Skeletal muscle tissue (tissue), 4 donors: ENCODE data around the gene CNTN2. TPM values are rescaled to one million over a fixed set of nuclear protein-coding genes. Genes with fewer than 3 reads are reported as not detected.

ENCODE experiments used
- H3K27ac ChIP-seq: one replicate; pipeline ENCODE4 v1.7.0; 2013; ENCODE audit warnings: mild to moderate bottlenecking, low read depth, low read length, inconsistent platforms
- H3K27me3 ChIP-seq, 3 donors: one replicate each; pipeline ENCODE4 v1.7.0; 2013; ENCODE audit warnings: low read length in 3 of 3; ENCODE audit not compliant: control insufficient read depth in 3 of 3, insufficient read depth in 3 of 3
- H3K36me3 ChIP-seq, 3 donors: one replicate each; pipeline ENCODE4 v1.7.0; 2013; ENCODE audit warnings: low read length in 3 of 3; ENCODE audit not compliant: control insufficient read depth in 3 of 3, insufficient read depth in 3 of 3
- H3K4me1 ChIP-seq, 3 donors: one replicate each; pipeline ENCODE4 v1.7.0; 2013; ENCODE audit warnings: low read length in 3 of 3, mild to moderate bottlenecking in 3 of 3; ENCODE audit not compliant: control insufficient read depth in 3 of 3, insufficient read depth in 3 of 3
- H3K4me3 ChIP-seq, 3 donors: one replicate each; pipeline ENCODE4 v1.7.0; 2013; ENCODE audit warnings: low read length in 3 of 3
- H3K9ac ChIP-seq, 3 donors: one replicate each; pipeline ENCODE4 v1.7.0; 2013; ENCODE audit warnings: low read length in 3 of 3, mild to moderate bottlenecking in 3 of 3, moderate library complexity in 2 of 3, low read depth in 1 of 3
- H3K9me3 ChIP-seq, 3 donors: one replicate each; pipeline ENCODE4 v1.7.0; 2013; ENCODE audit warnings: low read length in 3 of 3; ENCODE audit not compliant: control insufficient read depth in 3 of 3
- total RNA-seq: library from RNA; depleted of rRNA; stranded (reverse); fragments of >200 nt; gene quantifications from one replicate; pipeline ENCODE4 v1.2.3, GENCODE V29; 2014
- donor health status: Osteomylitis.

Gene CNTN2
- total RNA-seq, 1 donor from 2014 or later, result 2.6 TPM

DNA sequence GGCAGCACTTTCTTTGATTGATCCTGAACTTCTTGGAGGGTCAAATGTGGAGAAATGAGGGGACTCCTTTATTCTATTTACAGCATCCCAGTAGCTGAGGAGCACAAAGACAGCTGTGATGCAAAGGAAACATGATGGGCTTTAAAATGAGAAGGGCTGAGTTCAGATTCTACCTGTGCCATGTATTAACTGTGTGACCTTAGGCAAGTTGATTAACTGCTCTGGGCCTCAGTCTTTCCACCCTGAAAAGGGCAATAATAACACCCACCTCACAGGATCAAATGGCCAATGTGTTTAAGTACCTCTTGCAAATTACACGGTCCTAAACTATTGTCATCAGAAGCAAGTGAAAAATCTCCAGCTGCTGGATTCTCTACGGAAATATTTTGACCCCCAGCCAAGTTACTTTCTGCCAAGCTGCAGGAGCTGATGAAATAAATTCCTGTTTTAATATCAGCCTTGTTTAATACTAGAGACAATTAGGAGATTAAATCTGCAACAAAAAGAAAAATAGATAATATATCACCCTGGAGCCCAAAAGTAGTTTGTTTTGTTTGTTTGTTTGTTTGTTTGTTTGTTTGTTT, 25.5 kb downstream of the CNTN2 start:
- no peak overlapping the region for H3K9ac ChIP-seq
- H3K4me3 ChIP-seq, result no peak overlapping the region
- H3K27me3 ChIP-seq, result peaks cover 0 to 4% (median 0%) of the 10 kb centered on the region in 3 donors
- H3K9me3 ChIP-seq, result no peaks in the 10 kb centered on the region
- no peak overlapping the region for H3K27ac ChIP-seq
- no peaks in the 10 kb centered on the region for H3K4me1 ChIP-seq
- no peaks in the 10 kb centered on the region for H3K36me3 ChIP-seq

DNA sequence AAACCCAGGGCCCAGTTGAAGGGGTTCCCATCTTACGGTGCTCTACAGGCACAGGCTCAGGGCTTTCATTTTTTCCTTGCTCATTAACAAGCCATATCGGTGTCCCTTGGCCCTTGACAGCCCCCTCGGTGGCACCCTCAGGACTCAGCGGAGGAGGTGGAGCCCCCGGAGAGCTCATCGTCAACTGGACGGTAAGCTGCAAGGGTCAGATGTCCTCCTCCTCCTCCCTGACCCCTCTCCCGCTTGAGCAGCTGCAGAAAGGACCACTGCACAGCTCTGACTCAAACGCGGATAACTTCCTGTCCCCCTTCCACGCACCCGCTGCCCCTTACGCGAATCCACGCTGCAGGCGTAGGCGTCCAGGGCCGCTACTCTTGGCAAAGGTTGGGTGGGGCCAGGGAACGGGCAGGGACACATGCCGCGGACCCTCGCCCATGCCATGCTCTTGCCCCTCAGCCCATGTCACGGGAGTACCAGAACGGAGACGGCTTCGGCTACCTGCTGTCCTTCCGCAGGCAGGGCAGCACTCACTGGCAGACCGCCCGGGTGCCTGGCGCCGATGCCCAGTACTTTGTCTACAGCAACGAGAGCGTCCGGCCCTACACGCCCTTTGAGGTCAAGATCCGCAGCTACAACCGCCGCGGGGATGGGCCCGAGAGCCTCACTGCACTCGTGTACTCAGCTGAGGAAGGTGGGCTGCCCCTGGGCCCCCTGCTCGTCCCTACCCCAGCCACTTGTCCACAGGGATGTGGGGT, 26.5 kb downstream of the CNTN2 start:
- H3K4me3 ChIP-seq, result no peak overlapping the region
- H3K9ac ChIP-seq, result no peak overlapping the region
- peaks cover 0 to 4% (median 0%) of the 10 kb centered on the region in 3 donors for H3K27me3 ChIP-seq
- no peak overlapping the region for H3K27ac ChIP-seq
- H3K4me1 ChIP-seq, result no peaks in the 10 kb centered on the region
- H3K9me3 ChIP-seq, result no peaks in the 10 kb centered on the region
- H3K36me3 ChIP-seq, result no peaks in the 10 kb centered on the region

DNA sequence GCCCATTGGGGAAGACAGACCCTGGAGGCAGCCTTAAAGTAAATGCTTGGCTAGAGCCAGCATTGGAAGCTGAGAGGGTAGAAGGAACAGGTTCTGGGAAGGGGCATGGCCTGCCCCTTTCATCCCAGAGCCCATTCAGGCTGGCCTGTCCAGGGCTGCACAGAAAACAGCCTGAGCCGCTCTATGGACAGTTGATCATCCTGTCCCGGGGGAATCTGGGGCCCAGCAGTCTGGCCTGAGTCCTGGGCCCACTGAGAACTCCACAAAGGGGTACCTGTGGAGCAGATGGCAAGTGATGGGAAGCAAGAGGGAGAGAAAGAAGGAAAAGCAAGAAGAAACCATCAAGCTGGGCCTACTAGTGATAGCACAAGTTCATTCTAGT, 28.0 kb downstream of the CNTN2 start:
- Histone ChIP-seq H3K27me3 (no peaks in the 10 kb centered on the region), H3K9me3 (no peaks in the 10 kb centered on the region), H3K27ac (no peak overlapping the region), H3K4me3 (no peak overlapping the region), H3K4me1 (no peaks in the 10 kb centered on the region), H3K36me3 (no peaks in the 10 kb centered on the region), H3K9ac (no peak overlapping the region)

DNA sequence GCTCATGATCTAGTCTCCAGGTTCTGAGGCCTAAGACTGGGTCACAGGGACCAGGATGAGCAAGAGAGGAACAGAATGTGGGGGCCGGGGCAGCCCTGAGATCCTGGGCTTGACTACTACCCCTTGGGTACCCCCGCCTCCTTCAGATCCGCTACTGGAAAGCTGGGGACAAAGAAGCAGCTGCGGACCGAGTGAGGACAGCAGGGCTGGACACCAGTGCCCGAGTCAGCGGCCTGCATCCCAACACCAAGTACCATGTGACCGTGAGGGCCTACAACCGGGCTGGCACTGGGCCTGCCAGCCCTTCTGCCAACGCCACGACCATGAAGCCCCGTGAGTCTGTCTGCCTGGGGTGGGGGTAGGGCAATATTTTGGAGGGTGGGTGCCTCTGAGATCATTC, 28.8 kb downstream of the CNTN2 start:
- Histone ChIP-seq H3K4me3 (no peak overlapping the region), H3K27ac (no peak overlapping the region), H3K27me3 (no peaks in the 10 kb centered on the region), H3K36me3 (no peaks in the 10 kb centered on the region), H3K4me1 (no peaks in the 10 kb centered on the region), H3K9me3 (no peaks in the 10 kb centered on the region), H3K9ac (no peak overlapping the region)

DNA sequence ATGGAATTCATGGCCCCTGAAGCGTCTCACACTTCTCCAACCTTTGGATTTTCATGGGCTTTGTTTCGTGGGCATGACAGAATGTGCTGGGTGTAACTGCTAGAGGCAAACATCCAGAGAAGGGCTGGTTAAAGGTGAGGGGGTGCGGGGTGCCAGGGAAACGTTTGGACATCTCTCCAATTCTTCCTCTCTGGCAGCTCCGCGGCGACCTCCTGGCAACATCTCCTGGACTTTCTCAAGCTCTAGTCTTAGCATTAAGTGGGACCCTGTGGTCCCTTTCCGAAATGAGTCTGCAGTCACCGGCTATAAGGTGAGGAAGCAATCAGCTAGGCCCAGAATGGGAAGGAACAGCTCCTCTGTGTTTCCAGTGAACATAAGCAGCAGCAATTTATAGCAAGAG, 29.3 kb downstream of the CNTN2 start:
- peaks cover 0 to 5% (median 4%) of the 10 kb centered on the region in 3 donors for H3K4me1 ChIP-seq
- H3K9ac ChIP-seq, result no peak overlapping the region
- H3K27me3 ChIP-seq, result no peaks in the 10 kb centered on the region

DNA sequence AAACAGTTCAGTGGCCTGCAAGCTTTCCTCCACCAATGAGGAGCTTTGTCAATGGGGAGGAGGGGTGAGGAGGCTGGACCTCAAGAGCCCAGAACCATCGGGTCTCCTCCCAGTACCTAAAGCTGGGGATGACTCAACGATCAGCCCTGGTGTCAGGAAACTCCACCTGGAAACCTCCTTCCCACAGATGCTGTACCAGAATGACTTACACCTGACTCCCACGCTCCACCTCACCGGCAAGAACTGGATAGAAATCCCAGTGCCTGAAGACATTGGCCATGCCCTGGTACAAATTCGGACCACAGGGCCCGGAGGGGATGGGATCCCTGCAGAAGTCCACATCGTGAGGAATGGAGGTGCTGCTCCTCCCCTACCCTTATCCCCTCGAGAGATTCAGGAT, 29.9 kb downstream of the CNTN2 start:
- H3K4me1 ChIP-seq, result peaks cover 0 to 7% (median 5%) of the 10 kb centered on the region in 3 donors
- no peaks in the 10 kb centered on the region for H3K9me3 ChIP-seq
- no peak overlapping the region for H3K27ac ChIP-seq
- H3K36me3 ChIP-seq, result no peaks in the 10 kb centered on the region
- H3K4me3 ChIP-seq, result no peak overlapping the region
- no peak overlapping the region for H3K9ac ChIP-seq
- no peaks in the 10 kb centered on the region for H3K27me3 ChIP-seq

More for the DNA sequence above, 29.3 kb downstream of the CNTN2 start:
- Histone ChIP-seq H3K9me3 (no peaks in the 10 kb centered on the region), H3K36me3 (no peaks in the 10 kb centered on the region), H3K27ac (no peak overlapping the region), H3K4me3 (no peak overlapping the region)

DNA sequence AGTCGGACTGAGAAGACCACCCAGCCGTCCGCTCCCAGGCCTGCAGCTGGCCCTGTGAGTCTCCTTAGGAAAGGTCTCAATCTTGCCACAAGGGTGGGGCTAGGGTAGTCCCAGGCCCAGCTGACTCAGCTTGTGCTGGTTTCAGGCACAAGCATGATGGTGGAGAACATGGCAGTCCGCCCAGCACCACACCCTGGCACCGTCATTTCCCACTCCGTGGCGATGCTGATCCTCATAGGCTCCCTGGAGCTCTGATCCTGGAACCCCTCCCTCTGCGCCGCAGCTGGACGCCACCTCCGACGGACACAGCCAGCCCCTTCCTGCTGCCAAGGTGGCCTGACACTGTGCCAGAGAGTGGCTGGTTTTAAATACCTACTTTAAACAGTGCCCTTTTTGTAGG, 30.5 kb downstream of the CNTN2 start:
- H3K27ac ChIP-seq, result no peak overlapping the region
- no peaks in the 10 kb centered on the region for H3K36me3 ChIP-seq
- H3K4me1 ChIP-seq, result peaks cover 0 to 7% (median 5%) of the 10 kb centered on the region in 3 donors
- no peaks in the 10 kb centered on the region for H3K27me3 ChIP-seq
- no peak overlapping the region for H3K9ac ChIP-seq
- no peak overlapping the region for H3K4me3 ChIP-seq
- H3K9me3 ChIP-seq, result no peaks in the 10 kb centered on the region

DNA sequence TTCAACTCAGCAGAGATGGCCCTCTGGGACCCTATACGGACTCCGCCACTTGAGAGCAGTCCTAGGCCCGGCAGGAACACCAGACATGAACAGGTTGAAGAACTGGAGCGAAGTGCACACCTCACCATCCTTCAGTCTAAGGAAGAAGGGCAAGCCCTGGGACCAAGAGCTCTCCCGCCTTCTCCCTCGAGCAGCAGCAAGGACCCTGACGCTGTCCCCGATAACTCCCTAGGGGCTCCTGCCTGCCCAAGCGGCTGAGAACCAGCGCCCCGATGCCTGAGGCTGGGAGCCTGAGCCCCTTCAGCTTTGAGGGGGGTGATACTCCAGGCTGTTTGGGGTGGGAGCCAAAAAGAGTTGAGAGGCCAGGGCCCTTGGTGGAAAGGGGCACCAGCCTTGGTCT, 31.1 kb downstream of the CNTN2 start:
- no peaks in the 10 kb centered on the region for H3K27me3 ChIP-seq
- no peak overlapping the region for H3K27ac ChIP-seq
- H3K9me3 ChIP-seq, result no peaks in the 10 kb centered on the region
- H3K9ac ChIP-seq, result no peak overlapping the region
- H3K36me3 ChIP-seq, result no peaks in the 10 kb centered on the region
- no peak overlapping the region for H3K4me3 ChIP-seq
- H3K4me1 ChIP-seq, result peaks cover 0 to 7% (median 5%) of the 10 kb centered on the region in 3 donors

DNA sequence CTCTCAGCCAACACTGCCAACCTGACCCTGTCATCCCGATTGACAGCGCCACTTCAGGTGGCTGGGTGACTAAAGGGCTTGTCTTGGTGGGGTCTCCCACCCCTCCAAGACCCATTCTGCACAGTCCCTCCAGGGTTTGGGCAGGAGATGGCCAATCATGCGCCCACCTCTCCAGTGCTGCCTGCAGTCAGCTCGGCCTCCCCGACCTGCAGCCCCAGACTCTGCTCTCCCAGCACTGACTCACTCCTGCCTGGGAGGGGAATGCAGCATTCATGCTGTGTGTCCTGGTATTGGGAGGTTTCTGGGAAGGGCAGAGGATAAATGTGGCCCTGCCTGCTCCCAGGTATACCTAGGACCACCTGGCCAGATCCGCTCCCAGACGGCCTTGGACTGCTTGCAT, 31.5 kb downstream of the CNTN2 start:
- Histone ChIP-seq H3K27ac (no peak overlapping the region), H3K9ac (no peak overlapping the region), H3K9me3 (no peaks in the 10 kb centered on the region), H3K36me3 (no peaks in the 10 kb centered on the region), H3K4me1 (peaks cover 0 to 7% (median 5%) of the 10 kb centered on the region in 3 donors), H3K27me3 (no peaks in the 10 kb centered on the region), H3K4me3 (no peak overlapping the region)

DNA sequence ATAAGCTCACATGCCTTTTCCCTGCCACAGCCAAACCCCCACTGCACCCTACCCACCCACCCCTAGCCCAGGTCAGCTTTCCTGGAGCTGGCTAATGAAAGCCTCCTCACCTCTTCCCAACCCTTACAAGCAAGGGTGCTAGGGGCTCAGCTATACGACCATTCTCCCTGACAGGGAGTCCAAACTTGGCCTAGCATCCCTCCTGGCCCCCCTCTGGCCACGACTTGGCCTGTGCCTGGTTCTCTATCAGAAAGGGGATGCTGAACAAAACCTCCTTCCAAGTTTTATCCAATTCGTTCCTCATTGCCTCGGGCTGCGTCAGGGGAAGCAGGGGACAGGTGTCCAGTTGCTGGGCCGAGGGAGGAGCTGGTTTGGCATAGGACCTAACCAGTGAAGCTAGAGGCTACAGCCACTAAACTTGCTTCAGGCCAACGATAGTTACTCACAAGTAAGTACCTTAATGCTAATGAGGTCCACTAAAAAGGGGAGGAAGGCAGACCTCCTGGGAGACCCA, 32.7 kb downstream of the CNTN2 start:
- peaks cover 0 to 7% (median 5%) of the 10 kb centered on the region in 3 donors for H3K4me1 ChIP-seq
- no peaks in the 10 kb centered on the region for H3K9me3 ChIP-seq
- H3K9ac ChIP-seq, result peak overlapping the region in 1 of 3 donors; percentile 16
- H3K27ac ChIP-seq, result no peak overlapping the region
- no peaks in the 10 kb centered on the region for H3K27me3 ChIP-seq
- H3K4me3 ChIP-seq, result no peak overlapping the region
- no peaks in the 10 kb centered on the region for H3K36me3 ChIP-seq
